NCI-H2196 treated with DMSO at 0.1 percent for 48 hours (cell line): ENCODE results near the gene KIAA0232.

Experiments
- DNase-seq: peaks from one replicate; lab custom pipeline; 2025; ENCODE audit not compliant: unreplicated experiment; lab: John Stamatoyannopoulos, UW

KIAA0232 gene

GRCh38 chr4:6915041-6916005 lies 132.8 kb downstream of the KIAA0232 start:
- no peak for DNase-seq

DNA sequence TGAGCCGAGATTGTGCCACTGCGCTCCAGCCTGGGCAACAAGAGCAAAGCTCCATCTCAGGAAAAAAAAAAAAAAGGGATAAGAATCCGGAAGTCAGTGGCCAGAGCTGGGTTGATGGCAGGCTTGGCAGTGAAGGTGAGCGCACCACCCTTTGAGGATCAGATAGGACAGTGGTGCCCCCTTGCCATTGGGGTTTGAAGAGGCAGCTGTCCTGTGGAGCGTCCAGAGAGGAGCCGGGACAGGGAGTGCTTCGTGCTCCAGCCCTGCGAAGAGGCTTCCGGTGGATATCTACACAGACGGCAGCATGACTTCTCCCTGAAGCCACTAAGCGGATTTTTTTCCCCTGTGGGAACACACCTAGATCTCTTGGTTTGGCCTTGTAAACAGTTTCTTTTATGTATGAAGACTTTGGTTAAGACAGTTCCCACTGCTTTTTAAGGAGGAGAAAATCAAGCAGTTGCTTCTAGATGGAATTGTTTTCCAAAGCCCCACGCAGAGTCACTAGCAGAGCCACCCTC lies 133.6 kb downstream of the KIAA0232 start:
- DNase-seq = no peak

- DNase-seq = no peak
Observed at GRCh38 chr4:6916587-6917460, 134.3 kb downstream of the KIAA0232 start.

GRCh38 chr4:6917461-6918271 lies 135.1 kb downstream of the KIAA0232 start:
- peak; percentile 89 for DNase-seq

GRCh38 chr4:6918338-6918737 lies 135.8 kb downstream of the KIAA0232 start:
- no peak for DNase-seq

DNA sequence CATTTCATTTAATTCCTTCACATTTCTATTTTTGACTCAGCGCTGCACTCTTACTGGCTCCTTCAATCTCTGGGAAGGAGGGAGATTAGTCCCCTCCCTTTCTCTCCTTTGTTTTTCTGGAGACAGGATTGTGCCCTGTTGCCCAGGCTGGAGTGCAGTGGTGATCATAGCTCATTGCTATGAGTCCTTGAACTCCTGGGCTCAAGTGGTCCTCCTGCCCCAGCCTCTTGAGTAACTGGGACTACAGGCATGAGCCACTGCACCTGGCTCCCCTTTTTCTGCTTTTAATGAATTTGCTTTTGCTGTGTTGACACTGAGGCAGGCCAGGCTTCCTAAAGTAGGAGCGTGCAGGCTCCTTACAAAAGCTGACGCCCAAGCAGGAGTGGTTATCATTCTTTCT lies 137.6 kb downstream of the KIAA0232 start:
- DNase-seq = no peak

- DNase-seq = no peak
Observed at GRCh38 chr4:6923507-6923906, 141.0 kb downstream of the KIAA0232 start.

GRCh38 chr4:6924361-6924779 lies 141.8 kb downstream of the KIAA0232 start:
- no peak for DNase-seq

- DNase-seq = no peak
Observed at GRCh38 chr4:6925357-6925836, 142.9 kb downstream of the KIAA0232 start.

GRCh38 chr4:6926081-6926480 lies 143.6 kb downstream of the KIAA0232 start:
- DNase-seq = no peak

DNA sequence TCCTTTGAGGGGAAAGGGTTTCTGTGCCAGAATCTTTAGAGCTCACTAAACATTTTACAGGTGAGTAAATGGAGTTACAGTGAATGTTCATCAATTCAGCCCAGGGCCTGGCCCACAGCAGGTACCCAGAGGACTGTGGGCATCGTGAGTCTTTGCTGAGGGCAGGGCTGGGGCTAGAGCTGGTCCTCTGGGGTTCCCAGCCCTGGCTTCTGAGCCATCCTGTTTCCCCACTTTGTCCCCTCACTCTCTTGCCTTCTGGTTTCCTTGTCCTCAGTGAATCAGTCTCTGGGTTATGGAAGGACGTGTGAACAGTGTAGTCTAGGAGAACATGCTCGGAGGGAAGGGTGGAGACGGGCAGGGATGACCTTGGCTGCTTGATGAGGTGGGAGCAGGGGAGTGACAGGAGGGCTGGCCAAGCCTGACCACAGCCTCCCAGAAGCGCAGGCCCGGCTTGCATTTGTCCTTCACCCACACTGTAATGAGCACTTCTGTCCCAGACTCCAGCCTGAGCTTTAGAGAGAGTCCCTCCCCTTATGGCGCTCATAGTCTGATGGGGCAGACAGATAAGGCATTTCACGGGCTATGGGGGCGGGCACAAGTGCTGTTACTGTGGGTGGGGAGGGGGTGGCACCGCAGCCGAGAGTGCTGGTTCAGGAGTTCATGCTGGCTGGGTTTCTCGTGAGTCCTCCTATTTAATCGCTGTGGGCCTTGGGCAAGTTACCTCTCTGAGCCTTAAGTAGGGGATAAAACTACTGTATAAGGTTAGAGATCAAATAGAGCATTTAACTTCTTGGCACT lies 144.4 kb downstream of the KIAA0232 start:
- no peak for DNase-seq

GRCh38 chr4:6928081-6928480 lies 145.6 kb downstream of the KIAA0232 start:
- DNase-seq = no peak

GRCh38 chr4:6929339-6929811 lies 146.8 kb downstream of the KIAA0232 start:
- no peak for DNase-seq

GRCh38 chr4:6929812-6930464 lies 147.4 kb downstream of the KIAA0232 start:
- no peak for DNase-seq

DNA sequence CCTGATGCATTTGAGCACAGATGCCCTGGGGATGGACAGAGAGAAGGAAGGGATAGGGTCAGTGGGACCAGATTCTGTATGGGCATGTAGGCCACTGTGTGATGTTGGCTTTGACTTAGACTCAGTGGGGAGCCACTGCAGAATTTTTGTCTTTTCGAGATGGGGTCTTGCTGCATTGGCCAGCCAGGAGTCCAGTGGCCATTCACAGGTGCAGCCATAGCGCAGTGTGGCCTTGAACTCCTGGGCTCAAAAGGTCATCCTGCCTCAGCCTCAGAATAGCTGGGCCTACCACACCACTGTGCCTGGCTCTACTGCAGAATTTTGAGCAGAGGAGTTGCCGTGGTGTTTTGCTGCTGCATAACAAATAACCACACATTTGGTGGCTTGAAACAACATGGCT lies 149.9 kb downstream of the KIAA0232 start:
- no peak for DNase-seq

DNA sequence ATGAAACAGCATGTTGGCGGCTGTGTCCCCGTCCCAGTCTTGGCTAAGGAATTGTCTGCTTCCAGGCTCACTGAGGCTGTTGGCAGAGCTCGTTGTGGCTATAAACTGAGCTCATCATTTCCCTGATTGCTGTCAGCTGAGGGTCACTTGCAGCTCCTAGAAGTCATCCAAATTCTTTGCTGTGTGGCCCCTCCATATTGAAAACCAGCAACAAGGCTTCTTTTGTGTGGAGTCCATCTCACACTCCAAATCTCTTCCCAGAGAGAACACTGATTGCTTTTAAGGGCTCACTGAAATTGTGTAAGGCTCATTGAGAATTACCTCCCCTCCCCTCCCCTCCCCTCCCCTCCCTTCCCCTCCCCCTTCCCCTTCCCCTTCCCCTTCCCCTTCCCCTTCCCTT lies 150.4 kb downstream of the KIAA0232 start:
- no peak for DNase-seq
